CD4-positive, alpha-beta T cell treated with Interferon gamma for 1 hour (primary cell): ENCODE results near the gene TBR1.

Experiments
- DNase-seq: peaks from one replicate; pipeline ENCODE4 v3.0.0-alpha.2; 2020

Gene TBR1

DNA sequence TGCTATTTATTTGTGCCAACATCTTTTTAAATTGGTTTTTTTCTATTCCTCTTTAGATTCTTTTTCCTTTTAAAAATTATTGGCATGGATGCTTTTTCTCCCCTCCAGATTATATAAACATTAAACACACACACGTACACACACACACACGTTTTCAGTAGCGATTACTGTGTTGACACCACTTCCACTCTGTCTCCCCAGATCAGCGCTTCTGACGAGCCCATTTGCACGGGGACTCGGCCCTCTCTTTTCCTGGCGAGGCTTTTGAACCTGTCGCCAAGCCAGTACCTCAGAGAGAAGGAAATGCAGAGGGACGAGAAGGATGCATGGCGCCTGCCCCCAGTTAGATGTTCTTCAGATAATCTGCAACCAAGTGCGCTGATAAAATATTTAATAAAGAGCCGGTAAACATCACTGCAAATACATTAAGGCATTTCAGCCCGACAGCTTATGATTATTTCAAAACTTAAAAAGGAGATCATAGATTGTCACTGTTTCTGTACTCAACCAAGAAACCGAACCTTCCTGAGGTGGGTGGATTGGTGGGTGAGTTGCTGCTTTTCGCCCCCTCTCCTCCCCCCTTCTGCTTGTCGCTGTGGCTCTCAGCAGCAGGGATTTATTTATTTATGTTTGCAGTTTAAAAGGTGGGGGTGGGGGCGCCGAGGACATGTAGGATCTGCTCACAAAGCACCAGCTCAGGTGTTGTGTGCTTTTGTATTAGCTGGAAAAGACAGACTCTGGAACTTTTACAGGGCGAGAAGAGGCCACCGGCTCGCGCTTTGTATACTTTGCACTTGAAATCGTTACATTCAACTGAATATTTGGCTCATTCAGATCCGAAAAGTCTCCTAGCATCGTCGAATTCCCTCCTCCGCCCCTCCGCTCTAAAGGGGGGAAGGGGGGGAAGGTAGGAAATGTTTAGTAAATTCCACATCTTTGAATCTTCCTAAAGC, 787 bp upstream of the TBR1 start:
- no peak for DNase-seq

DNA sequence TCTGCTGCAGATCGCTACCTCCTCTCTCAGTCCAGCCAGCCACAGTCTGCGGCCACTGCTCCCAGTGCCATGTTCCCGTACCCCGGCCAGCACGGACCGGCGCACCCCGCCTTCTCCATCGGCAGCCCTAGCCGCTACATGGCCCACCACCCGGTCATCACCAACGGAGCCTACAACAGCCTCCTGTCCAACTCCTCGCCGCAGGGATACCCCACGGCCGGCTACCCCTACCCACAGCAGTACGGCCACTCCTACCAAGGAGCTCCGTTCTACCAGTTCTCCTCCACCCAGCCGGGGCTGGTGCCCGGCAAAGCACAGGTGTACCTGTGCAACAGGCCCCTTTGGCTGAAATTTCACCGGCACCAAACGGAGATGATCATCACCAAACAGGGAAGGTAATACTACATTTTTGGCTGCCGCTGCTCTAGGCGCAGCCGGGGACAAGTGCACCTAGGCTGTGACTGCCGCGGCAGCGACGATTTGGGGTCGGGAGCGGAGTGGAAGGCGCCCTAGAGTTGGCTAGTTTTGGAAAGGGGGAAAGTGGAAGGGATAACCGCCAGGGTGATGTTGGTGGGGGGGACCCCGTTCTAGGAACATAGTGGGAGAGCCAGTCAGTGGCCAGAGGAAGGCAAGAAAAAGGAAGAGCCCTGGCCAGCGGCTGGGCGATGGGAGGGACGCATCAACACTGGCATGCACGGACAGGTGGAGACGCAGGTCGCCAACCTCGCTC, 776 bp downstream of the TBR1 start:
- DNase-seq, result no peak

DNA sequence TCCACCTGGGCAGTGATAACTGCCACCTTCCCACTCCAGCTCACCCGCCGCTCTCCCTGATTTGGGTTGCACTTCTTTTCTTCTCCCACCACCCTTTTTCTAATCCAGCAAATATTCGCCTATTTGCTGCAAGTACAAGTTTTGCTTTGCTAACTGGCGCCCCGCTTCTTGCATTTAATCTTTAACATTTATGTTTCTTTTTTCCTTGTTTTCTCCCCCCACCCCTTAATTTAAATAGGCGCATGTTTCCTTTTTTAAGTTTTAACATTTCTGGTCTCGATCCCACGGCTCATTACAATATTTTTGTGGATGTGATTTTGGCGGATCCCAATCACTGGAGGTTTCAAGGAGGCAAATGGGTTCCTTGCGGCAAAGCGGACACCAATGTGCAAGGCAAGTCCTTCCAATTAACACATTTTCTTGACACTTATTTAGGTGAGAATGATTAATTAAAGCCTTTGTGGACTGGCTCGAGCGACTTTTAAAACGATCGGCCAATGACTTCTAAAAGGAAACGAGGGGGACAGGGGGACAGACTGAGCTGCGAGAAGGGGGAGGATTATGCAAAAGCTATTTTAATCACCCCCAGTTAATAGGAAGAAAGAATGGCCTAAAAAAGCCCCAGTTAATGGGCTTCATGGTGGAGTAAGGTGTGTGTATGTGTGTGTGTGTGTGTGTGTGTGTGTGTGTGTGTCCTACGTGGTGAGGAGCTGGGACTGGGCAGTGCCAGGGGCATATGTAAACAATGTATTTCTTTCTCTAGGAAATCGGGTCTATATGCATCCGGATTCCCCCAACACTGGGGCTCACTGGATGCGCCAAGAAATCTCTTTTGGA, 1.6 kb downstream of the TBR1 start:
- no peak for DNase-seq

DNA sequence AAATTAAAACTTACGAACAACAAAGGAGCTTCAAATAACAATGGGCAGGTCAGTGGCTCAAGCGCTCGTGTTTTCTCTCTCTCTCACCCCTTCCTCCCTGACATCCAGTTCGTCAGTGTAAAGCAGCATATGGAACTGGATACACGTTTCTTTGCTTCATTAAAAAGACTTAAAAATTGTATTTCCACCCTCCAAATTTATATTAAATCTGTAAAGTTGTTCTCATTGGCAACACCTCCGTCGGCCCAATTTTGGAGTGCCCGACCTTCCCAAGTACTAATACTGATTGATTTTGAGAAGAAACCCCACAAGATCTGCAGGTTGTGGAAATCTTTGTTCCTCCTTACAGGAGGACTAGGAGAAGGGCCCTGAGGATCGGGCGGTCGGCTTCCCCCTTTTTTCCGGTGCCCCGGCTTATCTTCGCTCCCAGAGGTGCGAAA, 2.2 kb downstream of the TBR1 start:
- no peak for DNase-seq

DNA sequence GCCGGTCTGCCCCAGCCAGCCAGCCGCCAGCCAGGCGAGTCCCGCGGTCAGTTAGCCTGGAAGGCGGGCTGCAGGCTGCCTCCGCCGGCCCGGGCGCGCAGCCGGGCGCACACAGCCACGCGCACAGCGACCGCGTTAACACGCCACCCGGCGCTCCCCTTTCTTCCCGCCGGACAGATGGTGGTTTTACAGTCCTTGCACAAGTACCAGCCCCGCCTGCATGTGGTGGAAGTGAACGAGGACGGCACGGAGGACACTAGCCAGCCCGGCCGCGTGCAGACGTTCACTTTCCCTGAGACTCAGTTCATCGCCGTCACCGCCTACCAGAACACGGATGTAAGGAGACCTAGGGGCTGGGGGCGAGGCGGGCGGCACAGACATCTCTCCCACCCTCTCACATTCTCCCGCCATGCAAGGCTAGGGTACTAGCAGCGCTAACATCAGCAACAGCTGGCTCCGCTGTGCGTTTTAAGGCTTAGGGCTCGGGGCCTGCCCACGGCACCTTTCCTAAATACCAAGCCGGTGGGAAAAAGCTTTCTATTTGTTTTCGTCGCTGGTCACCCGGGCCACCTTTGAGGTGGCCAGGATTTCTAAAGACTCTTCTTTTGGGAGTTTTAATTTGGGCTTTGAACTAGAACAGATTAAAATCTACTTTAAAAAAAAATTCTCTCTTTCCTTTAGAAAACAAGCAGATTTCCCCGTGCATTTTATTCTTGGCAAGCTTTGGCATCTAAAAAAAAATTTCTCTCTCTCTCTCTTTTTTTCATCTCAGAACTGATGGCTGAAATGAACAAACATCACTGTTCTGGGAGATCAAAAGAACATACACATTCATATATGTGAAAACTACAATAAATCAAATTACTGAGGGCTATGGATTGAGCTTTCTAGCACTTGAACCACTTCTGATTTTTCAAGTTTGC, 2.9 kb downstream of the TBR1 start:
- no peak for DNase-seq

DNA sequence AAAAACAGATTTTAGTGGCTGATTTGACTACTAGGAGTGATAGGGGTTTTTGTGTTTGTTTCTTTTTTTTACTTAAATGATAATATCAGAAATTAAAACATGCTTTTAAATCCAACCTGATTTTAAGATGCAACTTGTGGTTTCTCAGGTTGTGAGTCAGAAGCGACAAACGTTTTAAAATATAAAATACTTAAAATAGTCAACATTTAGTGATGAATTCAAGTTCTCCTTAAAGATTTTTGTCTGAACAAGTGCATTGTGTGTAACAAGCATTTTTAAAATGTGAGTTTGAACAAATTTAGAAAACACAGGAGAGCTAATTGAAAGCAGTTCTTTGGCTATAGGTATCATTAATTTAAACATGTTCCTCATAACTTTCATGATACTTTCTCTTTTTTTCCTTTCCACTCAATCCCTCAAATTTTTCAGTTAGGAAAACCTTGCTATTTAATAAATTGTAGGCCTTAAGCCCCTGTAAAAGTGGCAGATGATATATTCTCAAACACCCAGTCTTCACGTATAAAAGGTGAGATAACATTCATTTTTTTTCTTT, 3.6 kb downstream of the TBR1 start:
- DNase-seq, result no peak

DNA sequence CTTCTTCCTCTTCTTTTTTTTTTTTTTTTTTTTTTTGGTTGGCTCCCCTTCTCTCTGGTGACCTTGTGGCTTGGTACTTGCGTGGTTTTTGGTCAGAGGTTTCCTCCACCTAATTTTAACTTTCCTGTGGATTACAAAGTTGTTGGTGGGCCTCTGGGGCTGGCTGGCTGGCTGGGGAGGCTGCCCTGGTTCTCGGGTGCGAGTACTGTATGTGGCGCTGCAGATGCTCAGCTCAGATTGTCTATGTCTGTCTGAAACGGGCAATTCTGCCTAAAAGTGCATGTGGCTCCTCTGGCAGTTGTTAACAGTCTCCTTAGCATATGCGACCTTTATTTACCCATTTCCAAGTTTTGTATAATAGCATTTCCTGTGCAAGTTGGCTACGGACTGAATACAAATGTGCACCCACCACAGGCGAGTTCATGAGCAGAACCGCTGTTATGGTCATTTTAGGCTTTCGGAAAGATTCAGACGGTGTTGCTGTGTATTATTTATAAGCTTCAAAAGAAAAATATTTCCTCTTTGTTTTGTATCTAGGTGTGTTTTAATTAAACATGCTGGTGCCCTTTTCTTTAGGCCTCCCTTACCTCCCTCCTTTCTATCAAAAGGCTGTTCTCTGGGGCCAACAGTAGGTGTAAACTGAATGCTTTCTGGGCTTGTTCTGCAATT, 4.4 kb downstream of the TBR1 start:
- no peak for DNase-seq

DNA sequence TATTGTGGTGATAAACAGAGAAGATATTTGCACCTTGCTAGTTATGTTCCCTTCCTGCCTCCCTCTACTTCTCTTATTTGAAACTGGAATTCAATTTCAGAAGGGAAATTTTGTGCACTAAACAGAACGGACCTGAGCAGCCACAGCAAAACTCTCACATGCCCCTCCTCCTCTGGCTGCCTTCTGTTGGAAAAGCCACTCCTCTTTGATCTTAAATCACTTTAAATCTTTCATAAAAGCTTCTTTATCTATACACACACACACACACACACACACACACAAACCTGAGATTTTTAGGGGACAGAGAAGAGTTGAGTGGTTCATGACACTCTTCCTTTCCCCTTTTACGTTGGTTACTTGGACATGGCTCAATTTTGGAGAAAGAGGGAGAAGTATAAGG, 5.6 kb downstream of the TBR1 start:
- no peak for DNase-seq

DNA sequence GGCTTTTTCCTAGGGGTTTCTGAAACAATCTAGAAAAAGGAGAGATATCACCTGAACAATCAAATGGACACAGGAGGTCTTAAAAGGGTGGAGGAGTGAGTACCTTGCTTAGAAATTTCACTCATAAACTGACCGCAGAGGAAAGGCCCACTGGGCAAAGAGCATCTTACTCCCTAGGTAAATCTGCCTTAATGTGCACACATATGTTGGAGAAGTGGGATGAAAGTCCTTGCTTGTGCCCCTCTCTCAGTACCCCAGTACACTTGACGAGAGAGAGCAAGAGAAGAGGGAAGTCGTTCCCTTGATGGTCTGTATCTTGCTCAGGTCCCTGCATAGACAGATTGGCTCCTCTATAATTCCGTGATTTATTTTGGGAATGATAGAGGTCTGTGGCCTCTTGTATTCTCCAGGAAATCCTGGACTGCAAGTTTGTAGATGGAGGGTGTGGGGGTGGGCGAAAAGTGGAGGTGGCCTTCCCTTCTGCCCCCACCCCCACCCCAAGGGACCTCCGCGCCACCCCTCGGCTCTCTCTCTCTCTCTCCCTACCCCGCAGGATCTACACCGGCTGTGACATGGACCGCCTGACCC, 6.8 kb downstream of the TBR1 start:
- DNase-seq, result no peak

DNA sequence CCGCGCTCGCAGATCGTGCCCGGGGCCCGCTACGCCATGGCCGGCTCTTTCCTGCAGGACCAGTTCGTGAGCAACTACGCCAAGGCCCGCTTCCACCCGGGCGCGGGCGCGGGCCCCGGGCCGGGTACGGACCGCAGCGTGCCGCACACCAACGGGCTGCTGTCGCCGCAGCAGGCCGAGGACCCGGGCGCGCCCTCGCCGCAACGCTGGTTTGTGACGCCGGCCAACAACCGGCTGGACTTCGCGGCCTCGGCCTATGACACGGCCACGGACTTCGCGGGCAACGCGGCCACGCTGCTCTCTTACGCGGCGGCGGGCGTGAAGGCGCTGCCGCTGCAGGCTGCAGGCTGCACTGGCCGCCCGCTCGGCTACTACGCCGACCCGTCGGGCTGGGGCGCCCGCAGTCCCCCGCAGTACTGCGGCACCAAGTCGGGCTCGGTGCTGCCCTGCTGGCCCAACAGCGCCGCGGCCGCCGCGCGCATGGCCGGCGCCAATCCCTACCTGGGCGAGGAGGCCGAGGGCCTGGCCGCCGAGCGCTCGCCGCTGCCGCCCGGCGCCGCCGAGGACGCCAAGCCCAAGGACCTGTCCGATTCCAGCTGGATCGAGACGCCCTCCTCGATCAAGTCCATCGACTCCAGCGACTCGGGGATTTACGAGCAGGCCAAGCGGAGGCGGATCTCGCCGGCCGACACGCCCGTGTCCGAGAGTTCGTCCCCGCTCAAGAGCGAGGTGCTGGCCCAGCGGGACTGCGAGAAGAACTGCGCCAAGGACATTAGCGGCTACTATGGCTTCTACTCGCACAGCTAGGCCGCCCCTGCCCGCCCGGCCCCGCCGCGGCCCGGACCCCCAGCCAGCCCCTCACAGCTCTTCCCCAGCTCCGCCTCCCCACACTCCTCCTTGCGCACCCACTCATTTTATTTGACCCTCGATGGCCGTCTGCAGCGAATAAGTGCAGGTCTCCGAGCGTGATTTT, 7.6 kb downstream of the TBR1 start:
- DNase-seq, result no peak

DNA sequence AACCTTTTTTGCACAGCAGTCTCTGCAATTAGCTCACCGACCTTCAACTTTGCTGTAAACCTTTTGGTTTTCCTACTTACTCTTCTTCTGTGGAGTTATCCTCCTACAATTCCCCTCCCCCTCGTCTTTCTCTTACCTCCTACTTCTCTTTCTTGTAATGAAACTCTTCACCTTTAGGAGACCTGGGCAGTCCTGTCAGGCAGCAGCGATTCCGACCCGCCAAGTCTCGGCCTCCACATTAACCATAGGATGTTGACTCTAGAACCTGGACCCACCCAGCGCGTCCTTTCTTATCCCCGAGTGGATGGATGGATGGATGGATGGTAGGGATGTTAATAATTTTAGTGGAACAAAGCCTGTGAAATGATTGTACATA, 8.3 kb downstream of the TBR1 start:
- no peak for DNase-seq

DNA sequence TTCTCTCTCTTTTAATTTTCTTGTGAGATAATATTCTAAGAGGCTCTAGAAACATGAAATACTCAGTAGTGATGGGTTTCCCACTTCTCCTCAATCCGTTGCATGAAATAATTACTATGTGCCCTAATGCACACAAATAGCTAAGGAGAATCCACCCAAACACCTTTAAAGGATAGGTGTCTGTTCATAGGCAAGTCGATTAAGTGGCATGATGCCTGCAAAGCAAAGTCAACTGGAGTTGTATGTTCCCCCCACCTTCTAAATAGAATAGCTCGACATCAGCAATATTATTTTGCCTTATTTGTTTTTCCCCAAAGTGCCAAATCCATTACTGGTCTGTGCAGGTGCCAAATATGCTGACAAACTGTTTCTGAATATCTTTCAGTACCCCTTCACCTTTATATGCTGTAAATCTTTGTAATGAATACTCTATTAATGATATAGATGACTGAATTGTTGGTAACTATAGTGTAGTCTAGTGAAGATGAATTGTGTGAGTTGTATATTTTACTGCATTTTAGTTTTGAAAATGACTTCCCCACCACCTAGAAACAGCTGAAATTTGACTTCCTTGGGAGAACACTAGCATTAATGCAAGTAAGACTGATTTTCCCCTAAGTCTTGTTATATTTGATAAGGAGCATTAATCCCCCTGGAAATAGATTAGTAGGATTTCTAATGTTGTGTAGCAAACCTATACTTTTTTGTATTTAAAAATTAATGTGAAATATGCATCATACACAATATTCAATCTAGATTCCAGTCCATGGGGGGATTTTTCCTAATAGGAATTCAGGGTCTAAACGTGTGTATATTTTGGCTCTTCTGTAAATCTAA, 9.0 kb downstream of the TBR1 start:
- DNase-seq, result no peak

DNA sequence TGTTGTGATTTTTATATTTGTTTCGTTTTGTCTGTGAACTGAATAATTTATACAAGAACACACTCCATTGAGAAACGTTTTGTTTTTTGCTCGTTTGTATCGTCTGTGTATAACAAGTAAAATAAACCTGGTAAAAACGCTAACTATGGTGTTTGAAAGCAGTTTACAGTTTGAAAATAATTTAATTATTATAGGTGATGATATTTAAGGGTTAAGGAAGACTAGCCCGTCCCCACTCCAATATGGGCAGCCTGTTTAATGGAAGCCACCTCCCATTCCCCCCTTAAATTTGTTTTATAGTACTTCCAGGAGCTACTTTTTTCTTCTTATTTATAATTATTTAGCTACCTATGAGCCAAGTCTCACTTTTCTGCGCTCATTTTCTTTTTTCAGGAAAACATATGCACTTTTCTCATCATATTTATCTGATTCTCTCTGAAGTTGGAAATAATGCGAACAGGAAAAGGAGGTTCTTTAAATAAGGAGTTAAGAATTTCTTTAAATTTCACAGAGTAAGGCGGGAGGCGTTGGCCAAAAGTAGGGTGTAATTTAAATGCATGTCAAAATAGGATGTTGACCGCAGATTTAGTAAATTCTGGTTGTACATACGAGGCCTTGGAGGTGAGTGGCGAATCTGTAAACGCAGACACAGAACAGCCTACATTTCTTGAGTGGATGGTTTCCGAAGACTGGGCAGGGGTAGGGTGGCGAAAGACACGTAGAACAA, 9.8 kb downstream of the TBR1 start:
- no peak for DNase-seq

DNA sequence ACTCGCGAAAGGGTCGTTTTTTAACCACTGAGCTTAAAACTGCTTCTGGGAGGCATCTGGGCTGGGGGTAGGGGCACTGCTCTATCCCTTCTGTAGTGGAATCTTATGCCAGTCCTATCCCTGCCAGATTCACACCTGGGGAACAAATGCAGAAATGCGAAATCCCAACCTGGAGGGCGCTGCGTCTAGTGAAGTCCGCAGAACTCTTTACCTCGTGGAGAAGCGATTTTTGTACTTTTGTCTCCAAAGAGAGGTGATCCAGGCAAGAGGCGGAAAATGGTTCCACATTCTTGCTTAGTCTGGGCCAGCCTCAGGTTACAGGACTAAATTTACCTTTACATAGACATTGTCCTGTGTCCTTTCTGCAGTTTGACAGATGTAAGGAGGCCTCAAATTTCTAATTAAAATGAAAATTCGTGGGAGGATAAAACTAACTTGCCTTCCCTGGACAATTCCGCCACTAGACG, 10.4 kb downstream of the TBR1 start:
- DNase-seq, result no peak

DNA sequence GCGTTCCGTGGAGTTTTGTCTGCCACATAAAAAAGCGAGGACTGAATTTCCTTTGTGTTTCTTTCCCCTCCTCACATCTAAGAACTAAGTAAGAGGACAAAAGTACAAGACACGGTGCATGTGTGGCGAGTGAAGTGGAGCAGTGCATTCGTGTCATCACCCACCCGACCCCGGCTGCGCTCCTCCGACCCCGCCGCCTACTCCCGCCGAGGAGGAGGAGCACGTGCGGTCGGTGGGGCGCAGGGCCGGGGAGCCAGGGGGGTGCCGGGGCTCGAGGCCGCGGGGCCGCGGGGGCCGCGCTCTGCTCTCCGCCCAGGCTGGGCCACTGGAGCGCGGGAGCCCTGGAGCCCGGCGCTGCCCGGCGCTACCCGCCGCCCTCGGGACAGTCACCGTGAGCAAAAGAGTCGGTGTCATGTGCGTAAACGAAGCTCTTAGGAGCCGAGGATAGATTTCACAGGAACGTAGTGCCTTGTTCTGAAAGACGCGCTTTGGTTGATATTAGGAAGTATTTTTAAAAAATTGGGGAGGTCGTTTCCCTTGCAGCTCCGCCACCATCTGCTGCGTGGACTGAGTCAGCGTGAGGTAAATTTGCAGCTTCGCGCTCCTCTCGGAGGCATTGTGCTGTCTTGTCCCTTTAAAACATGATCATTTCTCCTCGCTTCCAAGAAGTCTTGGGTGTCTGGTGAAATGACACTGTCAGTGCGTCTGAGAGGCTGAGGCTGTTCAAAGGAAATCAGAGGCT, 11.0 kb downstream of the TBR1 start:
- no peak for DNase-seq

DNA sequence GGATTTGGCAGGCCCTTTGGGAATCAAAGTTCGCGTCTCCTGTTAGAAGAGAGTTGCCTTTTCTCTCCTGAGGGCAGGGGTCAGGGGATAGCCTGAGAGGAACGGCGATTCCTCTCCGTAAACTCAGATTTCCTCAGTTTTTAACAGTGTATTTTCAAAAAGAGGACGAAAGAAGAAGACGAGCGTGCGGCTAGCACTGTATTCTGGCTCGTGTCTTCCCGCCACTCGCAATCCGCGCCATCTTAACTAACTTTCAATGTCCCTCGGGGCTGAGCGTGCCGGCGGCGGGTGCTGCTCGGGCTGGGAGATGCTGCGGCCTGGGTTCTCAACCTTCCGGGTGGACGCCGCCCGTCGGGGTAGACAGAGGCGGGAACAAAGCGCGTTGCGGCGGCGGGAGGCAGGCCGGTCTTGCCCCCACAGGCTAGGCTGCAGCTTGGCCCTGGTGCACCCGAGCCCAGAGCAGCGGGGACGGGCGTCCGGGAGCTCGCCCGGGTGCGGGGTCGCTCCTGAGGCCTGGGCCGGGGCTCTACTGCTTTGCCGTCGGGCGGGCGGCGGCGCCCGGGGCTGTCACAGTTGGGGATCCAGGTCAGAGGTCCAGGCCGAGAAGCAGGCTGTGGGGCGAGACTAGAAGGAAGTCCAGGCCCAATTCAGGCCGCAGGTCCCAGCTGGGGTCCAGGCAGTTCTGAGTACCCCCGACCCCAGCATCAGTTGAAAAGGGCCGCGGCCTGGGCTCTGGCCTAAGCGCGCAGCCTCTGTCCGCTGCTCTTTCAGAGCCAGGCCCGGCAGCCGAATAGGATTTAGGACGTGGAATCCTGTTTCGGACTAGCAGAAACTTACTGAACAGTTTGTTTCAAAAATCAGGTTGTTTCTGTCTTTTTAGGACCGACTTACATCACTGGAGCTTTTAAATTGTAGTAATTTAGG, 11.8 kb downstream of the TBR1 start:
- no peak for DNase-seq
